GM23338 (cell line): Measurements from ENCODE around the gene RGS3. TPM values are rescaled to one million over a fixed set of nuclear protein-coding genes. Genes with fewer than 3 reads are reported as not detected.

ENCODE experiments used
- ATAC-seq: fragments of 200-7000 bp; cut with Tn5 transposase; 3 replicates; pipeline ENCODE4 v1.9.1; 2020
- DNase-seq: peaks from one replicate; pipeline ENCODE4 v3.0.0-alpha.2; 2015; ENCODE audit warnings: low spot score
- H2AFZ ChIP-seq: fragments of 200-600 bp; sonication (generic); 2 replicates; pipeline ENCODE4 v1.8.0; 2016; ENCODE audit warnings: antibody characterized with exemption, mild to moderate bottlenecking, moderate library complexity
- H3F3A ChIP-seq: fragments of 200-600 bp; sonication (generic); replicated peaks from 2 replicates; pipeline ENCODE4 v1.8.0; 2017; ENCODE audit warnings: antibody characterized with exemption, mixed run types, low read depth
- H3K27ac ChIP-seq: fragments of 200-600 bp; sonication (generic); 2 replicates; pipeline ENCODE4 v1.6.1; 2016; ENCODE audit warnings: low read depth
- H3K27me3 ChIP-seq: fragments of 200-600 bp; sonication (generic); 2 replicates; pipeline ENCODE4 v1.8.0; 2016; ENCODE audit warnings: mild to moderate bottlenecking, mixed run types, moderate library complexity; ENCODE audit not compliant: insufficient read depth
- H3K36me3 ChIP-seq: fragments of 200-600 bp; sonication (generic); 2 replicates; pipeline ENCODE4 v1.8.0; 2016; ENCODE audit warnings: mild to moderate bottlenecking; ENCODE audit not compliant: insufficient read depth
- H3K4me1 ChIP-seq: fragments of 200-600 bp; sonication (generic); 2 replicates; pipeline ENCODE4 v1.8.0; 2016; ENCODE audit warnings: mild to moderate bottlenecking, moderate library complexity; ENCODE audit not compliant: insufficient read depth
- H3K4me2 ChIP-seq: fragments of 200-600 bp; sonication (generic); 2 replicates; pipeline ENCODE4 v1.7.1; 2017; ENCODE audit warnings: mixed run types
- H3K4me3 ChIP-seq: fragments of 200-600 bp; sonication (generic); 2 replicates; pipeline ENCODE4 v1.6.1; 2016; ENCODE audit warnings: mixed run types
- H3K79me2 ChIP-seq: fragments of 200-600 bp; sonication (generic); replicated peaks from 2 replicates; pipeline ENCODE4 v1.8.0; 2017; ENCODE audit warnings: mild to moderate bottlenecking; ENCODE audit not compliant: insufficient read depth
- H3K9me2 ChIP-seq: fragments of 200-600 bp; sonication (generic); 2 replicates; pipeline ENCODE4 v1.8.0; 2017; ENCODE audit not compliant: insufficient read depth
- H4K20me1 ChIP-seq: fragments of 200-600 bp; sonication (generic); replicated peaks from 2 replicates; pipeline ENCODE4 v1.8.0; 2017; ENCODE audit warnings: mild to moderate bottlenecking; ENCODE audit not compliant: insufficient read depth
- H3K27ac Mint-ChIP-seq: 2 replicates; pipeline ENCODE4 v1.8.0; 2020; ENCODE audit warnings: inconsistent platforms, mild to moderate bottlenecking, moderate library complexity, mixed read lengths
- H3K27me3 Mint-ChIP-seq: 3 replicates; pipeline ENCODE4 v1.8.0; 2022; ENCODE audit warnings: low read depth, mild to moderate bottlenecking, moderate library complexity, mixed read lengths, inconsistent platforms; ENCODE audit not compliant: insufficient read depth, poor library complexity
- H3K36me3 Mint-ChIP-seq: 3 replicates; pipeline ENCODE4 v1.8.0; 2021; ENCODE audit warnings: low read depth, mild to moderate bottlenecking, inconsistent platforms, moderate library complexity, mixed read lengths
- H3K4me1 Mint-ChIP-seq: 3 replicates; pipeline ENCODE4 v1.8.0; 2020; ENCODE audit warnings: mild to moderate bottlenecking, inconsistent platforms, mixed read lengths
- H3K4me3 Mint-ChIP-seq: 3 replicates; pipeline ENCODE4 v1.8.0; 2021; ENCODE audit warnings: moderate library complexity, mild to moderate bottlenecking, inconsistent platforms, mixed read lengths
- H3K9me3 Mint-ChIP-seq: 3 replicates; pipeline ENCODE4 v1.8.0; 2020; ENCODE audit warnings: moderate library complexity, mild to moderate bottlenecking, inconsistent platforms, mixed read lengths
- ETS1 ChIP-seq: IDR thresholded peaks from 2 replicates; pipeline ENCODE4 v1.6.1; 2016; ENCODE audit warnings: antibody characterized with exemption
- EZH2 ChIP-seq: fragments of 200-600 bp; sonication (generic); IDR thresholded peaks from one replicate; pipeline ENCODE4 v1.8.0; 2017; ENCODE audit warnings: antibody characterized with exemption, mild to moderate bottlenecking, low read depth; ENCODE audit not compliant: unreplicated experiment
- EZH2phosphoT487 ChIP-seq: fragments of 200-600 bp; sonication (generic); IDR thresholded peaks from one replicate; pipeline ENCODE4 v1.8.1; 2018; ENCODE audit warnings: antibody characterized with exemption; ENCODE audit not compliant: unreplicated experiment
- JUNB ChIP-seq: IDR thresholded peaks from one replicate; pipeline ENCODE4 v1.6.1; 2016; ENCODE audit warnings: antibody characterized with exemption; ENCODE audit not compliant: unreplicated experiment
- NANOG ChIP-seq: IDR thresholded peaks from 2 replicates; pipeline ENCODE4 v1.6.1; 2016; ENCODE audit warnings: antibody characterized with exemption, borderline replicate concordance
- POLR2AphosphoS5 ChIP-seq: IDR thresholded peaks from 2 replicates; pipeline ENCODE4 v1.6.1; 2016; ENCODE audit warnings: antibody characterized with exemption, low read depth
- REST ChIP-seq: IDR thresholded peaks from one replicate; pipeline ENCODE4 v1.6.1; 2018; ENCODE audit warnings: antibody characterized with exemption; ENCODE audit not compliant: unreplicated experiment
- STAT1 ChIP-seq: IDR thresholded peaks from one replicate; pipeline ENCODE4 v1.6.1; 2016; ENCODE audit warnings: antibody characterized with exemption; ENCODE audit not compliant: unreplicated experiment
- ZNF114 ChIP-seq: fragments of 250-450 bp; sonication (Bioruptor Pico); IDR thresholded peaks from 2 replicates; pipeline ENCODE4 v1.5.0; 2020; ENCODE audit warnings: mild to moderate bottlenecking, moderate library complexity
- ZNF331 ChIP-seq: fragments of 250-450 bp; sonication (Bioruptor Pico); IDR thresholded peaks from 2 replicates; pipeline ENCODE4 v1.5.0; 2020; ENCODE audit warnings: low read depth, mild to moderate bottlenecking, moderate library complexity
- ZNF462 ChIP-seq: fragments of 250-450 bp; sonication (Bioruptor Pico); IDR thresholded peaks from 2 replicates; pipeline ENCODE4 v1.5.0; 2020; ENCODE audit warnings: mild to moderate bottlenecking, moderate library complexity
- polyA plus RNA-seq: library from polyadenylated mRNA; unstranded; fragments of >200 nt; fragmentation: Nextera tagmentation; extraction: Ambion mirVana; gene quantifications from 2 replicates; pipeline ENCODE4 v1.2.1, GENCODE V29; 2016
- total RNA-seq: library from RNA; depleted of rRNA; stranded (reverse); fragments of >200 nt; shearing (Covaris generic); gene quantifications from 2 replicates; pipeline ENCODE4 v1.2.3, GENCODE V29; 2014

Gene RGS3
- total and polyA plus RNA-seq, 2 experiments from 2014 or later: 14.2 to 24.3 TPM

- Histone ChIP-seq H3K36me3 (no peaks in the 10 kb centered on the region), H3F3A (no peaks in the 10 kb centered on the region), H3K27ac (no peak overlapping the region), H3K27me3 (0 out of 2 replicates have a peak, but pooled peaks cover 4% of the 10 kb centered on the region), H3K4me1 (no peaks in the 10 kb centered on the region), H4K20me1 (no peaks in the 10 kb centered on the region), H2AFZ (no peak overlapping the region), H3K4me3 (no peak overlapping the region), H3K79me2 (no peaks in the 10 kb centered on the region), H3K9me2 (no peaks in the 10 kb centered on the region), H3K4me2 (no peak overlapping the region)
- Mint-ChIP-seq H3K9me3 (no peaks in the 10 kb centered on the region), H3K27ac (no peak overlapping the region), H3K4me1 (peaks cover 10% of the 10 kb centered on the region), H3K36me3 (no peaks in the 10 kb centered on the region), H3K27me3 (peaks cover 16% of the 10 kb centered on the region), H3K4me3 (no peak overlapping the region)
- TF ChIP-seq NANOG (no peak), EZH2 (no peak), POLR2AphosphoS5 (no peak), JUNB (no peak), ZNF331 (CRISPR knock-in tag) (no peak), ZNF114 (CRISPR knock-in tag) (no peak), EZH2phosphoT487 (no peak), ZNF462 (CRISPR knock-in tag) (no peak), ETS1 (no peak), STAT1 (no peak), REST (no peak)
- no peak for DNase-seq
- ATAC-seq: no peak
Observed at GRCh38 chr9:113632776-113633590, 169.5 kb downstream of the RGS3 start.
